Spinal cord (tissue), 10 donors: ENCODE results near the gene TMEM178B. TPM values are rescaled to one million over a fixed set of nuclear protein-coding genes. Genes with fewer than 3 reads are reported as not detected.
"Not testable (repeated sequence)": the region's sequence is repeated elsewhere in the genome, so short reads cannot be mapped to it uniquely, and the experiment has no call there.

Experiments
- DNase-seq, 6 donors: peaks; one replicate each; pipeline versions ENCODE4 v3.0.0 to v3.0.0-alpha.2; 2013 to 2015; ENCODE audit warnings: low spot score in 6 of 6, low read depth in 4 of 6
- H3K27ac ChIP-seq: one replicate; pipeline ENCODE4 v1.5.1; 2013; ENCODE audit warnings: low read depth, low read length, control low read depth
- H3K27me3 ChIP-seq: one replicate; pipeline ENCODE4 v1.6.1; 2013; ENCODE audit warnings: low read length; ENCODE audit not compliant: control insufficient read depth, insufficient read depth
- H3K36me3 ChIP-seq: one replicate; pipeline ENCODE4 v1.6.1; 2013; ENCODE audit warnings: low read length; ENCODE audit not compliant: control insufficient read depth, insufficient read depth
- H3K4me1 ChIP-seq: one replicate; pipeline ENCODE4 v1.6.1; 2013; ENCODE audit warnings: low read length; ENCODE audit not compliant: control insufficient read depth, insufficient read depth
- H3K4me3 ChIP-seq: one replicate; pipeline ENCODE4 v1.5.1; 2013; ENCODE audit warnings: low read depth, low read length, control low read depth
- H3K9me3 ChIP-seq: one replicate; pipeline ENCODE4 v1.6.1; 2013; ENCODE audit warnings: low read length; ENCODE audit not compliant: control insufficient read depth, insufficient read depth
- WGBS: methylation state at CpG from one replicate; pipeline ENCODE4 v1.1.5; 2013; ENCODE audit warnings: missing lambda C conversion rate; ENCODE audit not compliant: insufficient coverage; 5-methylcytosine and 5-hydroxymethylcytosine counted together
- polyA plus RNA-seq, 2 donors: library from polyadenylated mRNA; unstranded; fragments of 120-200 nt; gene quantifications; one replicate each; pipeline ENCODE4 v1.2.1, GENCODE V29; 2013; ENCODE audit not compliant: insufficient read length in 2 of 2
- total RNA-seq, 2 donors: library from RNA; depleted of rRNA in 1 of 2; stranded (reverse); fragments of 120-200 nt in 1 of 2; fragments of >200 nt in 1 of 2; gene quantifications; one replicate each; pipeline versions ENCODE4 v1.2.3 to v1.2.4, GENCODE V29; 2013 to 2014
- donor health status: healthy.

The TMEM178B gene
- total and polyA plus RNA-seq, 4 donors: 24.6 to 71.1 (median 52.1) TPM

DNA sequence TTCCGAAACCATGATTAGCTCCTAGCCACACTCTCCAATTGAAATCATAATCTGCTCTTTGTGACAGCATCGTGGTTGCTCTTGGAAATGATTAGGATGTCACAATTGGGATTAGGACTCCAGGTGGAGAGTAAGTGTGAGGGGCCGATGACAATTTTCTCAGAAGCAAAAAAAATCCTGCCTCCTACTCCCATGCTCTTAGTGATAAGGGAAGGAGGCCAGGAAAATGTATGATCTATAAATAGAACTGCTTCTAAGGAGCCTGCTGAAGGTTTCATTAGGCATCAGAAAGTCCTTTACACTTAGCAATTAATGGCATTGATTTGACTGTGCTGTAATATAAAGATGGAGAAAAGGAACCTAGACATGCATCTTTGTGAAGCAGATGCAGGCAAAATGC lies 251.0 kb downstream of the TMEM178B start:
- H3K36me3 ChIP-seq: no peaks in the 10 kb centered on the region
- WGBS: no CpG with 5 or more reads among the region's 3 CpGs
- H3K27me3 ChIP-seq: no peaks in the 10 kb centered on the region
- DNase-seq: peak in 2 of 6 donors; percentile 26 to 66
- no peak overlapping the region for H3K4me3 ChIP-seq
- H3K27ac ChIP-seq: no peak overlapping the region
- H3K9me3 ChIP-seq: no peaks in the 10 kb centered on the region
- no peaks in the 10 kb centered on the region for H3K4me1 ChIP-seq

DNA sequence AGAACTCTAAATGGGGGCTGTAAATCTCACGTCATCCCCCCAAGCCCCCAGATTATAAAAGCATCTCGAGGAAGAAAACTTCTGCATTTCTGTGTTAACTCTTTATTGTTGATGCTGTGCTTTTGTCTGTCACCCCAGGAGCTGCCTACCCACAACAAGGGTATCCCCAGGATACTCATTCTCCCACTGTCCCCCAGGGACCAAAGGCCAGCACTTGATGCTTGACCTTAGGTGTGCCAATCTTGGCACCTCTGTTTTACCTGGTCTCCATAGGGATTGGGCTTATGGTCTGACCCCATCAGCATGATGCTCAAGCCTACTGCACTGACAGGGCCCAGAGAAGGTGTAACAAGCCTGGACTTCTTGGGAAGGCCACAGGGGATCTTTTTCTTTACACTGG lies 251.4 kb downstream of the TMEM178B start:
- Histone ChIP-seq H3K4me1 (no peaks in the 10 kb centered on the region), H3K9me3 (no peaks in the 10 kb centered on the region), H3K4me3 (no peak overlapping the region), H3K27me3 (no peaks in the 10 kb centered on the region), H3K36me3 (no peaks in the 10 kb centered on the region), H3K27ac (no peak overlapping the region)
- DNase-seq: no peak
- WGBS: no CpG with 5 or more reads among the region's 2 CpGs

DNA sequence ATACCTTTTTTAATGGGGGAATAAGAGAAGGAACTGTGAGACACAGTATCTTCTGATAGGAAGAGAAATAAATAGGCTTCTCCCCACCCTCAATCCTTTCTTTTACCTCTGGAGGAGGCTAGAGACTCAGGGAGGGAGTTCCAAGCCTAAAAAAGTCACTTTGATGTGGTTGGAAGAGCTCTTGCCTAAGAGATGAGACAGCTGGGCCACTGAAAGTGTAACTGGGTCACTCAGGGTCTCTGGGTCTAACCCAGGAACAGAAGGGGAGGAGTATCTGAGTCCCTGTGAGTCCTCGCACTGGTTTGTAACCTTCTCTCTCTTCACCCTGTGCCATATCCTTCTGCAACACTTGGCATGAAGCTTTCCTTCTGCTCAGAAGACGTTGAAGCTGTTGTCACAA lies 254.4 kb downstream of the TMEM178B start:
- H3K36me3 ChIP-seq: no peaks in the 10 kb centered on the region
- 29% methylated on average over 2 of the region's 2 CpGs for WGBS
- no peak overlapping the region for H3K4me3 ChIP-seq
- H3K27me3 ChIP-seq: no peaks in the 10 kb centered on the region
- H3K4me1 ChIP-seq: no peaks in the 10 kb centered on the region
- no peak for DNase-seq
- H3K9me3 ChIP-seq: no peaks in the 10 kb centered on the region
- H3K27ac ChIP-seq: no peak overlapping the region

DNA sequence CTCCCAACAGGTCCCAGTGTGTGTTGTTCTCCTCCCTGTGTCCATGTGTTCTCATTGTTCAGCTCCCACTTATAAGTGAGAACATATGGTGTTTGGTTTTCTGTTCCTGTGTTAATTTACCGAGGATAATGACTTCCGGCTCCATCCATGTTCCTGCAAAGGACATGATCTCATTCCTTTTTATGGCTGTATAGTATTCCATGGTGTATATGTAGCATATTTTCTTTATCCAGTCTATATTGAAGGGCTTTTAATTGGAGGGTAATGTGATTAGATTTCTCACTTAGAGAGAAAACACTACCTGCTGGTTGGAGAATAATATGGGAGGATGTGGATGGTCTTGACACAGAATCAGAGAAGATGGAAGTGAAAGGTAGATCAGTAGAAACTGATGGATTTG lies 256.4 kb downstream of the TMEM178B start:
- not testable (repeated sequence) for DNase-seq, H3K36me3 ChIP-seq, H3K4me3 ChIP-seq, H3K27ac ChIP-seq, H3K9me3 ChIP-seq, H3K27me3 ChIP-seq, H3K4me1 ChIP-seq
- WGBS: no CpG with 5 or more reads among the region's 2 CpGs

DNA sequence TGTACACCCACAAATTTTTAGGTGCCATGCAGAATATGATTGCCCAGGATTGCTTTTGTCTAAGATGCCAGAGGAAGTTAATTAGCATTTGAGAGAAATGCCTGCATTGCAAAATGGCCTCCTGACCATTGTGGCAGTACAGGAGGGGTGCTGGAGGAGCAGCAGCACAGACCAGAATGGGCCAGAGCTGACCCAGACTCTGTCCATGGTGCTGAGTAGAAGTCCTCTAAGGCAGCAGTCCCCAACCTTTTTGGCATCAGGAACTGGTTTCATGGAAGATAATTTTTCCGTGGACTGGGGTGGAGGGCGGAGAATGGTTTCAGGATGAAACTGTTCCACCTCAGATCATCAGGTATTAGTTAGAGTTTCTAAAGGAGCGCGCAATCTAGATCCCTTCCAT lies 259.6 kb downstream of the TMEM178B start:
- Histone ChIP-seq H3K4me3 (no peak overlapping the region), H3K4me1 (no peaks in the 10 kb centered on the region), H3K36me3 (peaks cover 2% of the 10 kb centered on the region), H3K27ac (no peak overlapping the region), H3K27me3 (no peaks in the 10 kb centered on the region), H3K9me3 (no peaks in the 10 kb centered on the region)
- DNase-seq: no peak
- no CpG with 5 or more reads among the region's 4 CpGs for WGBS

DNA sequence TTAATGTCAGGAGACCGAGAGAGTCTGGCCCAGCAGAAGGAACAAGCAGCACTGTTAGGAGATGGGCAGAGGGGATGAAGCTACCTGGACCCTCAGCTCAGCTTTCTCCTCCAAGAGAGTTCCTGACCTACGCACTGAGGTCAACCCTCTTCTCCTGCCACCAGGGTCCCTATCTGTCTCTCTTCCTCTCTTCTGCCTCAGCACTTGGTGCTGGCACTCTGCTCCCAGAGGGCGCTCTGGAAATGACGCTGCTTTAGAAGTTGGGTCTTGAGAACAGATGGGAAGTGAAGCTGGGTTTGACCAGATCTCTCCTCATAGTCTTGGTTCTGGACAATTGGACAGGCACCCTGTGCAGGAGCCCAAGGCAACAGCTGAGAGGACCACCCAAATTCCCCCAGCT lies 261.3 kb downstream of the TMEM178B start:
- no peaks in the 10 kb centered on the region for H3K4me1 ChIP-seq
- DNase-seq: no peak
- H3K27me3 ChIP-seq: no peaks in the 10 kb centered on the region
- H3K9me3 ChIP-seq: no peaks in the 10 kb centered on the region
- no peak overlapping the region for H3K27ac ChIP-seq
- 96% methylated on average over 3 of the region's 4 CpGs for WGBS
- no peak overlapping the region for H3K4me3 ChIP-seq
- peaks cover 2% of the 10 kb centered on the region for H3K36me3 ChIP-seq

DNA sequence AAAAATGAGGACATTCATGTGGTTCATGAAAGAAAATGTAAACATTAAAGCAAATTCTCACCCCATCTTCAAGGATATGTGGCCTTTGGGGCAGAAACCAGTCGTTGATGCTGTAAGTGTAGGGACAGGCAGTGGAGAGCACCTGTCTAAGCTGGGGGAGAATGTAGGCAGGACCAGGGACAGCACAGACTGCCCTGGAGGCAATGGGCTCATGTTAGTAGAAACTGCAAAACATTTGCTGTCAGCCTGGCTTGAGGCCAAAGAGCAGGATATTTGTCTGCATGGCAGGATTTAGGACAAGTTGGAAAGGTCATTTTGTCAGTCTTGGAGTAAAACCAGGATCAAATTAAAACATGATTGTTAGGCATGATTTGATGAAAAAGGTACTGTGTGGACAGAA lies 265.7 kb downstream of the TMEM178B start:
- Histone ChIP-seq H3K27ac (no peak overlapping the region), H3K9me3 (no peaks in the 10 kb centered on the region), H3K27me3 (no peaks in the 10 kb centered on the region), H3K4me3 (no peak overlapping the region), H3K36me3 (peaks cover 2% of the 10 kb centered on the region), H3K4me1 (no peaks in the 10 kb centered on the region)
- no CpG with 5 or more reads among the region's 1 CpG for WGBS
- DNase-seq: no peak

DNA sequence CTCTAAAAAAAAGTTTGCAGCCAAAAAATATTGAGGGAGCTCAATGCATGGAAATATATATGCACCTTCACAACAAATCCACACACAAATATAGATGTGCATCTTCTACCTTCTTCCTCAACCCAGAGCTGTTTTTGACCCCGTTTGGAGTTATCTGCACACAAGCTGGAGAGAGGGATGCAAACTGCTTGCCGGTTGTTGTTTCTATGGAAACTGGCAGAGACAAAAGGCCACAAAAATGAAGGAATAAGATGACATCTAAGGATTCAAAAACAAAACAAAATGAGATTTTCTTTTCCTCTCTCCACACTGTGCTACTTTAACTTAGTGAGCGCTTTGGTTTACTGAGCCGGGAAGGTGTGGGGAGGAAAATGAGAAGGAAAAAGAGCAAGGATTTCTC lies 267.1 kb downstream of the TMEM178B start:
- no peaks in the 10 kb centered on the region for H3K4me1 ChIP-seq
- peaks cover 2% of the 10 kb centered on the region for H3K36me3 ChIP-seq
- WGBS: no CpG with 5 or more reads among the region's 4 CpGs
- peak in 2 of 6 donors; percentile 48 to 61 for DNase-seq
- H3K4me3 ChIP-seq: no peak overlapping the region
- H3K27me3 ChIP-seq: no peaks in the 10 kb centered on the region
- H3K27ac ChIP-seq: no peak overlapping the region
- no peaks in the 10 kb centered on the region for H3K9me3 ChIP-seq

DNA sequence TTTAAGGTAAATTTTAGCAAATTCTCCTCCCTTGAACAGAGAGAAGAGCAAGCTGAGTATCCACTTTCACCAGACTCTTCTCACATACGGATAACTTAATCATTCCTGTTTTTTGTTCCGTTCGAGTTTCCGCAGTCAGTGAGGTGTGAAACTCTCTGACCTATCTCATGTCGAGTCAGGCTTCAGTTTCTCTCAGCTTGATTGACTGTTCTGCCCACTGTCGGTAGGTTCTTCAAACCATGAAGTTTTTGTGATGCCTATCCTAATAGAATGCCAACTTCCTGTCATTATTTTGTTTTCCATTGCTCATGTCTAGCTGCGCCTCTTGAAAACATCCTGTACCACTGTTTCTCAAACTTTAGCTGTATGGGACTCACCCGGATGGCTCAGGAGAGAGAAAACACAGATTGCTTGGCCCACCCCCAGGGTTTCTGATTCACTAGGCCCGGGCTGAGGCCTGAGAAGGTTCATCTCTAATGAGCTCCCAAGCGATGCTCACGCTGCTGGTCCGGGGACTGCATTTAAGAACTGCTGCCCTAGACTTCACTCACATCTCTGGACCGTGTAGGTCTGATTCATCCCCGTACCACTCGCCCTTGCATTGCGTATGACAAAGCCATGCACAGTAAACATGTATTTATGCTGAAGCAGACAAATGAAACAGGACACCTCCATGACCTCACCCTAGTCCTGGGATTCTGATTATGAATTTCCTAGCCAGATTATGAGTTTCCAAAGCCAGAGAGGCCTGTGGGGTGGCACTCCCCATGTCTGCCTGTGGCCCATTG lies 269.0 kb downstream of the TMEM178B start:
- Histone ChIP-seq H3K36me3 (no peaks in the 10 kb centered on the region), H3K4me1 (no peaks in the 10 kb centered on the region), H3K9me3 (no peaks in the 10 kb centered on the region), H3K27me3 (no peaks in the 10 kb centered on the region), H3K4me3 (no peak overlapping the region), H3K27ac (no peak overlapping the region)
- DNase-seq: no peak
- 91% methylated on average over 16 of the region's 16 CpGs for WGBS

DNA sequence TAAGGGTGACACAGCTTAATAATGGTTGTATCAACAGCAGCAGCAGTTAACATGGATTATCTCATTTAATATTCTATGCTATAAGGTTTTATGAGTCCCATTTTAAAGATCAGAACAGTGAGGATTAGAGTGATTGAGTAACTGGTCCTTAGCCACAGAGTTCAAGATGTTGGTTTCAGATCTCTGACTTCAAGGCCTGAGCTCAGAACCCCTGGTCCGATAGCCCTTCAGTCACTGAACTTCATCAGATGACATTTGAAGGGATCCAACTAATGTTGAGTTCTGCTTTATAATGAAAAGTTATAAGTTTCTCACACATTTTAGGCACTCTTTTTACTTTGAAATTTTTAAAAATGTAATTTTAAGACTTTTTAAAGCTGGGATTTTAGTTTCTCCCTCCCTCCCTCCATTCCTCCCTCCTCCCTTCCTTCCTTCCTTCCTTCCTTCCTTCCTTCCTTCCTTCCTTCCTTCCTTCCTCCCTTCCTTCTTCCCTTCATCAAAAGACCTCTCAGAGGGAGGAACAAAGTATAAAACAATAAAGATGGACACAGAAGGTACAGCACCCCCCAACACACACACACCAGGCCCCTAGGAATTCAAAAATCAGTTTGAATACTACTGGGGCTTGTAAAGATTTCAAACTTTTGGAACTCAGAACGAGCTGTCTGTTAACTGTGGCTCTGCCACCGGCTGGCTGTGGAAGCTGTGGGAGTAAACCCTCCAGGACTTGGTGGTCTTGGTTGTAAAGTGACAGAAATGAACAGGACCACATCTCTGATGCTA lies 270.5 kb downstream of the TMEM178B start:
- H3K4me1 ChIP-seq: no peaks in the 10 kb centered on the region
- no peak overlapping the region for H3K4me3 ChIP-seq
- no peak for DNase-seq
- no peaks in the 10 kb centered on the region for H3K9me3 ChIP-seq
- no peaks in the 10 kb centered on the region for H3K36me3 ChIP-seq
- WGBS: 100% methylated on average over 1 of the region's 3 CpGs
- no peak overlapping the region for H3K27ac ChIP-seq
- H3K27me3 ChIP-seq: no peaks in the 10 kb centered on the region
